ENCODE results near the gene SHF. TPM values are rescaled to one million over a fixed set of nuclear protein-coding genes. Genes with fewer than 3 reads are reported as not detected.
"Not testable (repeated sequence)": the region's sequence is repeated elsewhere in the genome, so short reads cannot be mapped to it uniquely, and the experiment has no call there.

SHF gene
- 0.17 and 2.9 TPM in 2 replicates for total RNA-seq

DNA sequence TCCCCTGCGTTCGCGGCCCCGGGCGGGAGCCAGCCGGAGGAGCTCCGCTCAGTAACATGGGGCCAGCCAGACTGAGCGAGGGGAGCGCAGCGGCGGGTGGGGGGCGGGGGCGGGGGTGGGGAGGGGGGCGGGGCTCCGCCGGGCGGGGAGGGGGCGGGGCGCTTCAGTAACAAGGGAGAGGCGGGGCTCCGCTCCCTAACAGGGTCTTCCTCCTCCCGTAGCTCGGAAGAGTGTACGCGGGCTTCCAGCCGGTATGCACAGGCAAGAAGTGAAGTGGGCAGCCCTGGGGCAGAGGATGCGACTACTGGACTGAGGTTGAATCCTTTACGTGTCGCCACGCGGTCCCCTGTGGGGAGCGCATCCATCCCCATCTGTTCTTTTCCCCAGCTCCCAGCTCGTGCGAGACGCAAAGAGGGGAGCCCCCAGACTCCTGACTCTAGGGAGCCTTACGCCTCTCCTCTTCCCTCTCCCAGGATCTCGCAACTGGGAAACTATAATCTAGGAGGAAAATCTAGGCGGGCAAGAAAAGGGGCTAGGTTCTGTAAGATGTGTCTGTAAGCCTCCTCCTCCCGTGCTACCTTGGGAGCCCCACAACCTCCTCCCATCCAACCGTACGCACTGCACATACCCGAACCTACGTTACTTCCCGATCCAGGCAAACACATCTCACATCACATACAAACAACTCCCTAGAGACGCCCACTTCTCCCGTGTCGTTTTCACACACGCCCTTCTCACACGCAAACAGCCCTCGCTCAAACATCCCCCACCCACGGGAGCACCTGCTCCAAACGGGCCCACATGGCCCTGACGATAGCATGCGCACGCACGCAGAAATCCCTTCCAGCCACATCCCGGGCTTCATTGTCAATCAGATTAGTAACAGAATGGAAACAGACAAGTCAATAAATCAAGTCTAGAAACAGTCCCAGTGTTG lies at the start of gene SHF:
Gene SHF, minus strand, starts transcription at position 73 of the 937 bp plus-strand sequence. Its CDS starts 15 bp downstream, at position 58.
- DNase-seq (ENCODE audit: low read depth): no peak

DNA sequence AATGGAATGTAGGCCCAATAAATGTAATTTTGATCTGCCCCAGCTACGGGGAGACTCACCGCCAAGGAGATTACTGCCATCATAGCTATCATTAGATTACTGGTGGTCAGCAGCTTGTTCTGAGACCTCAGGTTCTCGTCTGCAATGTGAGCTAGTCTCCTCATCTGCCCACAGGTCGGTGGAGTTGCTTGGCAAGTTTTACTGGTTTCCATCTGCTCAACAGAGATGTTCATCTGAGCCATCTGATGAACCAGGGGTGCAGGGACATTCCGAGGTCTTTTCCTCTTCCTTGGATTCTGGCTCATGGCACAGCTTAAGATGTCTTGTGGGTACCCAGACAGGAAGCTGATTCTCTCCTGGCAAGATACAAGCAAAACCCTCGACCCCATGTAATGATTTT lies 49.0 kb upstream of the SHF start:
- DNase-seq (ENCODE audit: low read depth): not testable (repeated sequence)

DNA sequence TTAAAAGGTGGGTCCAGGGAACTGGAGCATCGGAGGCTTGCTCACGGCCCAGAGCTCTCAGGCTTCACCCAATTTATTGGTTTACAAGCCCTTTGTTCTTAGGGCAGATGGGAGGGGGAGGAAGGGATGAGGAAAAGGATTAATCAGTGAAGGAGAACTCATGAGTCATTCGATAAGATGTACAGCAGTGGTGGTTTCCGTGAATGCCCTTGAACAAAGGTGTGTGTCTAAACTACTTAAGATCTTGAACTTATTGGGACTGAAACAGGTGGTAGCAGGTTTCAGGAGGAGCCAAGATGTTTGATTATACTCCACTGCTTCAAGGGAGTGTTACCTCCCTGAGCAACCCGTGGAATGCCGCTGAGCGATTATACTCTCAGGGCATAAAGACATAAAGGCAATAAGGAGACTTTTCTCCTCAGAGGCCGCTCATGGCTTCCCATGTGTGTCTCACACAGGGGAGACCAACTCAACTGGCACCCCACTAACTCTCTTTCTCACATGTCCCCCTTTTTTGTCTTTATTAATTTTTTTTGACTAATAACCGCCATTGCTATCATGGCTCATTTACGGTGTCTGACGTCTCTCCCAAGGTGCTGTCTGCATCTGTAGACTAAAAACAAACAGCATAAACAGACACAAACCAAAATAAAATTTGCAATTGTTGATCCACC lies 46.9 kb upstream of the SHF start:
- peak; percentile 9 for DNase-seq (ENCODE audit: low read depth)

DNA sequence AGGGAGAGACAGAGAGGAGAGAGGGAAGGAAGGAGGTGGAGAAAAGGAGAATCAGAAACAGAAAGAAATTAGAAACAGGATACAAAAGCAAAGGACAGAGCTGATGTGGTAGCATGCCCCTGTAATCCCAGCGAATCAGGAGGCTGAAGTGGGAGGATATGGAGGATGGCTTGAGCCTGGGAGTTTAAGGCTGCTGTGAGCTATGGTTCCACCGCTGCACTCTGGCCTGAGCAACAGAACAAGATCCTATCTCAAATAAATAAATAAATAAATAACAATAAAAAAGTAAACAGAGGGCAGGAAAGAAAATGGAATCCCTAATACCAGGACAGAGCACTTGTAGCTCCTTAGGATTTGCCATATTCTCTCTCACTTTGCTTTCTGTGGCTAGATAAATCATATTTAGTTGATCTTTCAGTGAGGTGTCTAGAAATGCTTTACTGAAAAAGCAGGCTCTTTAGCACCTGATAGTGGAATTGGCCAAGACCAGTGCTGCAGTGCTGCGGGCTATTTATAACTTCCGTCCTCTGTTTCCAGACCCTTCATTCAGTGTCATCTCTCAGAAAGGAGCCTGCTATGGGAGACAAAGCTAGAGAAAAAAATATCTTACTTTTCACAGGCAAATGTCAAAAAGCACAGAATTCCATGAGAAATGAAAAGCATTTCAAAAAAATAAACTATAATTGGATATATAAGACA lies 44.2 kb upstream of the SHF start:
- DNase-seq (ENCODE audit: low read depth): no peak

GRCh38 chr15:45231132-45231531 lies 43.4 kb upstream of the SHF start:
- DNase-seq (ENCODE audit: low read depth): no peak

GRCh38 chr15:45230245-45230965 lies 42.6 kb upstream of the SHF start:
- DNase-seq (ENCODE audit: low read depth): no peak

DNA sequence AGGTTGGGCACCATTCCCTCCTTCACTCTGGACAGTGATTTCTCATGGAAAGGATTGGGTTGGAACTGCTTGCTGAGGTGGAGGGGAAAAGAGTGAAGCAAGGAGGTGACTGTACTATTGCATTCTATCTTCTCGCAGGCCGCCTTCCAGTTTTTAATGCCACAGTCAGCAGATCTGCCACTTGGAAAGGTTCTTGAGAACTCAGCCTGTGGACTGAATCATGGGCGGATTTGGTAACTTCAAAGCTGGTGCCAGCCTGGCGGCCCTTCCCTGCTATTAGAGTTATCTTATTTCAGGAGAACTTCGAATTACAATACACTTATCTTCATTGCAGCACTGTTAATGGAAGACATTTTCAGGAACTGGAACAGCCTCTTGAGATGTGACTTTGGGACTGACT lies 41.2 kb upstream of the SHF start:
- no peak for DNase-seq (ENCODE audit: low read depth)

- no peak for DNase-seq (ENCODE audit: low read depth)
Observed at GRCh38 chr15:45225506-45226273, 37.9 kb upstream of the SHF start.

GRCh38 chr15:45224621-45225217 lies 37.0 kb upstream of the SHF start:
- DNase-seq (ENCODE audit: low read depth): no peak

GRCh38 chr15:45221967-45222366 lies 34.2 kb upstream of the SHF start:
- no peak for DNase-seq (ENCODE audit: low read depth)

- no peak for DNase-seq (ENCODE audit: low read depth)
Observed at GRCh38 chr15:45221053-45221599, 33.4 kb upstream of the SHF start.

- DNase-seq (ENCODE audit: low read depth): no peak
Observed at GRCh38 chr15:45212493-45212892, 24.7 kb upstream of the SHF start.

DNA sequence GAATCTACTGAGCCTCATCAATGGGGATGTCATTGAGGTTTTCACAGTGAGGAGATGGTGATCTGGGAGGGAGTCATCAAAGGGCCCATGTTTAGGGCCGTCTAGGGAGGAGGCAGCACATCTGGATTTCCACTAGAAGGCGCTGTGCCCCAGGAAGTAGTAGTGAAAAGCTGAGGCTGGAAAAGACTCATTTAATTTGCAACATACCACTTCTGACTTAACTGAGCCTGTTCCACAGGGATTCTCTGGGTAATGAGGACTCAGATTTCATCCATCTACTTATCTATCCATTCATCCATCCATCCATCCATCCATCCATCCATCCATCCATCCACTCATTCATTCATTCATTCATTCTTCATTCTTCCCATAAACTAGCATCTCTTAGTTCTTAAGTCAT lies 17.4 kb upstream of the SHF start:
- DNase-seq (ENCODE audit: low read depth): peak; percentile 65

- DNase-seq (ENCODE audit: low read depth): no peak
Observed at GRCh38 chr15:45203182-45203581, 15.4 kb upstream of the SHF start.

- no peak for DNase-seq (ENCODE audit: low read depth)
Observed at GRCh38 chr15:45201869-45202268, 14.1 kb upstream of the SHF start.

- no peak for DNase-seq (ENCODE audit: low read depth)
Observed at GRCh38 chr15:45201557-45201859, 13.7 kb upstream of the SHF start.

GRCh38 chr15:45200799-45201556 lies 13.2 kb upstream of the SHF start:
- DNase-seq (ENCODE audit: low read depth): peak; percentile 63

GRCh38 chr15:45200001-45200798 lies 12.4 kb upstream of the SHF start:
- DNase-seq (ENCODE audit: low read depth): peak; percentile 88

Measured in renal cortical epithelial cell (primary cell).